HEK293T (cell line): Measurements from ENCODE around the gene COL9A2.

ENCODE experiments used
- CTCF ChIA-PET: fragments of 350-600 bp; formaldehyde crosslinking; extraction: SDS; loops from one replicate; lab custom pipeline; 2021; ENCODE audit warnings: antibody characterized with exemption, inconsistent platforms; lab: Yijun Ruan, JAX
- POLR2A ChIA-PET: fragments of 350-600 bp; formaldehyde crosslinking; extraction: SDS; loops from one replicate; lab custom pipeline; 2020; ENCODE audit warnings: antibody characterized with exemption, inconsistent platforms; lab: Yijun Ruan, JAX
- DNase-seq: peaks from one replicate; pipeline ENCODE4 v3.0.0; 2012; ENCODE audit warnings: mixed read lengths; ENCODE audit errors: extremely low spot score
- ARNT ChIP-seq: fragments of 450-650 bp; IDR thresholded peaks from 2 replicates; pipeline ENCODE4 v1.6.1; 2017; ENCODE audit warnings: mild to moderate bottlenecking
- BHLHE40 ChIP-seq: fragments of 450-650 bp; IDR thresholded peaks from 2 replicates; pipeline ENCODE4 v1.6.1; 2016; ENCODE audit warnings: mild to moderate bottlenecking, moderate library complexity, borderline replicate concordance
- CTBP1 ChIP-seq: fragments of 450-650 bp; IDR thresholded peaks from 2 replicates; pipeline ENCODE4 v1.6.1; 2016; ENCODE audit warnings: borderline replicate concordance
- ELF4 ChIP-seq: fragments of 450-650 bp; IDR thresholded peaks from 2 replicates; pipeline ENCODE4 v1.6.1; 2017; ENCODE audit warnings: antibody characterized with exemption
- FOXA1 ChIP-seq: fragments of 450-650 bp; IDR thresholded peaks from 2 replicates; pipeline ENCODE4 v1.6.1; 2016; ENCODE audit warnings: mild to moderate bottlenecking
- FOXK2 ChIP-seq: fragments of 450-650 bp; IDR thresholded peaks from 2 replicates; pipeline ENCODE4 v1.6.1; 2016; ENCODE audit warnings: mild to moderate bottlenecking
- FOXM1 ChIP-seq: fragments of 450-650 bp; IDR thresholded peaks from 2 replicates; pipeline ENCODE4 v1.6.1; 2017; ENCODE audit warnings: mild to moderate bottlenecking, borderline replicate concordance
- HDGF ChIP-seq: fragments of 450-650 bp; IDR thresholded peaks from 2 replicates; pipeline ENCODE4 v1.6.1; 2017; ENCODE audit warnings: antibody characterized with exemption, borderline replicate concordance
- L3MBTL2 ChIP-seq: fragments of 450-650 bp; conservative IDR thresholded peaks from 2 replicates; pipeline ENCODE4 v1.6.1; 2016; ENCODE audit warnings: mild to moderate bottlenecking
- LEF1 ChIP-seq: fragments of 450-650 bp; IDR thresholded peaks from 2 replicates; pipeline ENCODE4 v1.6.1; 2017; ENCODE audit warnings: mild to moderate bottlenecking, borderline replicate concordance
- NFRKB ChIP-seq: fragments of 450-650 bp; IDR thresholded peaks from 2 replicates; pipeline ENCODE4 v1.6.1; 2016; ENCODE audit warnings: mild to moderate bottlenecking, moderate library complexity
- SP1 ChIP-seq: fragments of 450-650 bp; IDR thresholded peaks from 2 replicates; pipeline ENCODE4 v1.6.1; 2017
- SUZ12 ChIP-seq: fragments of 450-650 bp; IDR thresholded peaks from 2 replicates; pipeline ENCODE4 v1.6.1; 2016; ENCODE audit warnings: mild to moderate bottlenecking
- TARDBP ChIP-seq: fragments of 450-650 bp; IDR thresholded peaks from 2 replicates; pipeline ENCODE4 v1.6.1; 2016
- ZNF384 ChIP-seq: fragments of 450-650 bp; IDR thresholded peaks from 2 replicates; pipeline ENCODE4 v1.6.1; 2016
- TF ChIP-seq, protein P1 (sequence below): fragments of 450-650 bp; IDR thresholded peaks from 2 replicates; pipeline ENCODE4 v1.6.1; 2016

The COL9A2 gene

DNA sequence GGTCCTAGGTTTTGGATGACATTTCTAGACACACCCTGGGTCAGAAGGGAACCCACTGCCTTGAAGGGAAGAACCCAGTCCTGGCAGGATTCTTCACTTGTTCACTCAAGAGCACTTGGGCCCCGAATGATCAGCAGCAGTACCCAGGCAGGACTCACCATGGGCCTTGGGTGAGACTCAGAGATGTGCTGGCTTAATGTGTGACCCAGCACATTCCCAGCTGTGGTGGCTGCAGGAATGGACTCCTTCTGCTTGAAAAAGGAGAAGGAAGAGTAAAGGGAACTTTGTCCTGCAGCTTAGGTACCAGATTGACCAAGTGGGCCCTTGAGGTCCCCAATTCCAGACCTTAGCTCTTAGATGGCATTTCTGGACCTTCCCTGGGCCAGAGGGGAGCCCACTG lies 44.1 kb upstream of the COL9A2 start:
- no peak for DNase-seq
- POLR2A ChIA-PET = no interaction called here
- CTCF ChIA-PET = no interaction called here
- TF ChIP-seq ELF4 (no peak), ZNF384 (no peak), TARDBP (no peak), HDGF (no peak), NFRKB (no peak), BHLHE40 (no peak), FOXK2 (no peak), CTBP1 (no peak), FOXM1 (no peak), FOXA1 (no peak), ARNT (no peak), SUZ12 (no peak), LEF1 (no peak), SP1 (no peak), L3MBTL2 (no peak)
- TF ChIP-seq, protein P1, sequence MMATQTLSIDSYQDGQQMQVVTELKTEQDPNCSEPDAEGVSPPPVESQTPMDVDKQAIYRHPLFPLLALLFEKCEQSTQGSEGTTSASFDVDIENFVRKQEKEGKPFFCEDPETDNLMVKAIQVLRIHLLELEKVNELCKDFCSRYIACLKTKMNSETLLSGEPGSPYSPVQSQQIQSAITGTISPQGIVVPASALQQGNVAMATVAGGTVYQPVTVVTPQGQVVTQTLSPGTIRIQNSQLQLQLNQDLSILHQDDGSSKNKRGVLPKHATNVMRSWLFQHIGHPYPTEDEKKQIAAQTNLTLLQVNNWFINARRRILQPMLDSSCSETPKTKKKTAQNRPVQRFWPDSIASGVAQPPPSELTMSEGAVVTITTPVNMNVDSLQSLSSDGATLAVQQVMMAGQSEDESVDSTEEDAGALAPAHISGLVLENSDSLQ = no peak

DNA sequence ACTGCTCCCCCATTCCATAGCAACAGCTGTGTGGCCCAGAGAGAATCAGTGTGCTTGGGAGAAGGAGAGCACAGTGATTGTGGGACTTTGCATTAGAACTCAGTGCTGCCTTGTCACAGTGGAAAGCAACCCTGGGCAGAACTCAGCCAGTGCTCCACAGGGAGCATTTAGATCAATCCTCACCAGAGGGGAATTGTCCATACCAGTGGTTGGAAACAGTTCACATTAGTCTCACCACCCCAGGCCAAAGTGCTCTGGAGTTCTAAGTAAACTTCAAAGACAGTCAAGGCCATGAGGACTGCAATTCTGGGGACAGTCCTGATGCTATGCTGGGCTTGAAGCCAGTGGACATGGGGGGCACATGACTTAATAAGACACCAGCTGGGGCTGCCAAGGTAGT lies 43.5 kb upstream of the COL9A2 start:
- CTCF ChIA-PET = no interaction called here
- TF ChIP-seq FOXA1 (no peak), SUZ12 (no peak), NFRKB (no peak), ZNF384 (no peak), ARNT (no peak), TARDBP (no peak), CTBP1 (no peak), FOXK2 (no peak), SP1 (no peak), BHLHE40 (no peak), ELF4 (no peak), FOXM1 (no peak), HDGF (no peak), L3MBTL2 (no peak), LEF1 (no peak)
- TF ChIP-seq, protein P1 = no peak
- no peak for DNase-seq
- POLR2A ChIA-PET = no interaction called here

DNA sequence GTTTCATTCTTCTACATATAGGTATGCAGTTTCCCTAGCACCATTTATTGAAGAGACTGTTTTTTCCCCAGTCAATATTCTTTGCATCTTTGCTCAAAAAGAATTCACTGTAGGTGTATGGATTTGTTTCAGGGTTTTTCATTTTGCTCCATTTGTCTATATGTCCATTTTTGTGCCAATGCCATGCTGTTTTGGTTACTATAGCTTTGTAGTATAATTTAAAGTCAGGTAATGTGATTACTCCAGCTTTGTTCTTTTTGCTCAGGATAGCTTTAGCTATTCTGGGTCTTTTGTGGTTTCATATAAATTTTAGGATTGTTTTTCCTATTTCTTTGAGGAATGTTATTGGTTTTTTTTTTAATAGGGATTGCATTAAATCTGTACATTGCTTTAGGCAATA lies 40.5 kb upstream of the COL9A2 start:
- POLR2A ChIA-PET = no interaction called here
- CTCF ChIA-PET = no interaction called here
- TF ChIP-seq CTBP1 (no peak), SUZ12 (no peak)
- DNase-seq = no peak

DNA sequence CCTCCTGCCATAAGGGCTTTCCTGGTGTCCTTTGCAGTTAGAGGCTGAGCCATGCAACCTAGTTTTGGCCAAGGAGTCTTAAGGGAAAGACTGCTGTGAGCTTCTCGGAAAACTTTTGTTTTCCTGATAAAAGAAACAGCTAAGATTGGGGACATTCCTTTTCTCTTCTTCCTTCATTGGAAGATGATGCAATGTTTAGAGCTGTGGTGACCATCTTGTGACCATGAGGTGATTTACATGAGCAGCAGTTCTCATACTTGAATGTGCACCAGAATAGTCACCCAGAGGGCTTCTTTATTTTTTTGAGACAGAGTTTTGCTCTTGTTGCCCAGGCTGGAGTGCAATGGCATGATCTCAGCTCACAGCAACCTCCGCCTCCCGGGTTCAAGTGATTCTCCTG lies 36.0 kb upstream of the COL9A2 start:
- TF ChIP-seq FOXK2 (no peak), L3MBTL2 (no peak), SP1 (no peak), CTBP1 (no peak), FOXM1 (no peak), HDGF (no peak), FOXA1 (no peak), ARNT (no peak), TARDBP (no peak), LEF1 (no peak), ELF4 (no peak)
- TF ChIP-seq, protein P1 = no peak
- ChIA-PET CTCF (no interaction called here), POLR2A (interaction anchor here (1.3 kb wide), 1 partner anchor 10 kb away, joined by 3 read pairs; no protein-coding TSS in a partner anchor)
- DNase-seq = no peak

DNA sequence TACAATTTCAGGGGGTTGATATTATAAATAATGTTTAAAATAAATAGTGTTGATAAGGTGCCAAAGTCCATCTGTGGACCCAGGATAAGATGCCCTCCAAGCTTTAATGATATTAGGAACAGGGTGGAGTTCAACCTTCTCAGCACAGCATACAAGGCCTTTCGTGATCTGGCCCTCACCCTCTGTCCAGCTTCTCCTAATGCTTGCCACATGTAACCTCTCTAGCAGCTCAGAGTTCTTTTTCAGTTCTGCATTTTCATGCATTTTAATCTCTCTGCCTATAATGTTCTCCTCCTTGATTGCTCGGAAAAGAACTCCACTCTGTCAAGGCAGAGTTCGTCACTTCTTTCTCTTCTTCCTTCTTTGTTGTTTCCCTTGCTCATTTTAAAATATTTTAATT lies 35.0 kb upstream of the COL9A2 start:
- ChIA-PET CTCF (interaction anchor here (0.8 kb wide), 1 partner anchor 99 kb away, joined by 4 read pairs; no protein-coding TSS in a partner anchor), POLR2A (interaction anchor here (1.3 kb wide), 2 partner anchors 9 to 21 kb away, joined by 3 to 5 read pairs; partner anchors contain the start of gene SMAP2)
- TF ChIP-seq, protein P1 = no peak
- TF ChIP-seq ELF4 = no peak
- TF ChIP-seq L3MBTL2 = no peak
- no peak for DNase-seq

DNA sequence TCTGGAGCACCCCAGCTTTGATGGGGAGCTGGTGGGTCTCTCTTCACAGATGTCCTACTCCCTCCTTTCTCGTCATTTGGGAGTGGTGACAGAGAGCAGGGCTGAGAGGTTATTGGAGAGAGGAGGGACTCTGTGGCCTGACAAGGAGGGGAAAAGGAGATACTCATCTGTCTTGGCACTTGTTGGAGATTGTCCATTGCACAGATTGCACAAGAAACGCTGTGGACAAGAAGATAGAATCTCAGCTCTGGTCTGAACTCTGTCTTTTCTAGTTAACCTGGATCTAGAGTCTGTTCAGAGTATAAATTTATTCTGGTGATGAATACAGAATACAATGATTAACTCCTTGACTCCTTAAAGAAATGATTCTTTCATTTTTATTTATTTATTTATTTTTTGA lies 34.0 kb upstream of the COL9A2 start:
- POLR2A ChIA-PET = interaction anchor here (1.3 kb wide), 1 partner anchor 22 kb away, joined by 5 read pairs; the partner anchor contains the start of gene SMAP2
- no peak for DNase-seq
- CTCF ChIA-PET = interaction anchor here (0.6 kb wide), 1 partner anchor 68 kb away, joined by 4 read pairs; no protein-coding TSS in a partner anchor
- TF ChIP-seq ZNF384 (no peak), BHLHE40 (no peak), TARDBP (no peak), LEF1 (no peak), FOXM1 (no peak), FOXK2 (no peak), NFRKB (no peak), SUZ12 (no peak), FOXA1 (no peak), CTBP1 (no peak)
